ENCODE data around the gene BCAM. TPM values are rescaled to one million over a fixed set of nuclear protein-coding genes. Genes with fewer than 3 reads are reported as not detected.

BCAM gene
- total and polyA plus RNA-seq, 2 experiments from 2014 or later = 1.3 to 1.4 TPM

DNA sequence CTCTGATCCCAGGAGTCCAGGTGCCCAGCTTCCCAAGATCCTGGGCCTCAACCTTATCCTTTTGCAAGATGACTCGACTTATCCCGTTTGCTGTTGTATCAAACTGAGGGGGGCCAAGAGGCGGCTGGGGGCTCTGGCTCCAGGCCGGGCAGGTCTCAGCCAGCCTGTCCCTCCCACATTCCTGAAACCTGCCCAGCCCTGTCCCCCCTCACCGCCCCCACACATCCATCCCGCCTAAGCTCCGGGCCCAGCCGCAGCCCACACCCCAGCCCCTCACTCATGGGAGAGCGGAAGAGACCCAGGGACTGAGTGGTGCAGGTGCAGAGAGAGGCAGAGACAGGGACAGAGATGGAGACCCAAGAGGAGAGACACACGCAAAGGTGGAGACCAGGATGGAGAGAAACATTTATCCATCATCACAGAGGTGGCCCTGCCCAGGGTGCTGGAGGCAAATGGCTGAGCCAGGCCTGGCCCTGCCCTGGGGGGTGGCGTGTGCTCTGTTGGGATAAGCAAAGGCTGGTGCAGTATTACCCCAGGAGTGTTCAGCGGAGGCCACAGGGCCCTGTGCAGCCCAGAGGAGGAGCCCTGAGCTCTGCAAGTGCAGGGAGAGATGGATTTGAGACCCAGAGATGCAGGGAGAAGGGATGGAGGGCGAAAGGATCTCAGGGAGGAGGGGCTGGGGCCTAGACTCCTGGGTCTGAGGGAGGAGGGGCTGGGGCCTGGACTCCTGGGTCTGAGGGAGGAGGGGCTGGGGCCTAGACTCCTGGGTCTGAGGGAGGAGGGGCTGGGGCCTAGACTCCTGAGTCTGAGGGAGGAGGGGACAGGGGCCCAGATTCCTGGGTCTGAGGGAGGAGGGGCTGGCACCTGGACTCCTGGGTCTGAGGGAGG, 1.6 kb downstream of the BCAM start:
- H3K27me3 ChIP-seq (replicated peaks; ENCODE audit: insufficient read depth) = no peaks in the 10 kb centered on the region
- H3K9me3 ChIP-seq (ENCODE audit: low read depth) = no peaks in the 10 kb centered on the region
- H3K36me3 ChIP-seq (ENCODE audit: low read depth) = no peaks in the 10 kb centered on the region
- TF ChIP-seq EZH2 (IDR thresholded peaks at IDR 0.05; ENCODE audit: insufficient read depth, poor library complexity, severe bottlenecking) (no peak), EZH2phosphoT487 (IDR thresholded peaks at IDR 0.05; ENCODE audit: insufficient read depth, low read depth) (no peak)
- H3K4me3 ChIP-seq = no peak overlapping the region
- no peaks in the 10 kb centered on the region for H3K79me2 ChIP-seq (ENCODE audit: insufficient read depth)
- H3K27ac ChIP-seq = no peak overlapping the region
- no peaks in the 10 kb centered on the region for H4K20me1 ChIP-seq (ENCODE audit: insufficient read depth)
- 90 to 92% methylated on average over 12 to 13 of the region's 13 CpGs for WGBS, 2 experiments (ENCODE audit: low coverage in 1 of 2, low lambda C conversion rate in 2 of 2, missing lambda C conversion rate in 2 of 2)
- peaks cover 5% of the 10 kb centered on the region; the same call in 1 of the 2 replicates for H3K4me1 ChIP-seq (ENCODE audit: insufficient read depth)
- no peak for DNase-seq
- in situ Hi-C loops (cut with MboI) = no loop called here
- no peak overlapping the region for H3K4me2 ChIP-seq (ENCODE audit: unreplicated experiment)
- no peak overlapping the region for H3K9ac ChIP-seq
- H3F3A ChIP-seq (ENCODE audit: insufficient read depth) = peaks cover 7% of the 10 kb centered on the region; the same call in 1 of the 2 replicates
- H2AFZ ChIP-seq = no peak overlapping the region
- no peaks in the 10 kb centered on the region for H3K9me2 ChIP-seq (ENCODE audit: insufficient read depth)

DNA sequence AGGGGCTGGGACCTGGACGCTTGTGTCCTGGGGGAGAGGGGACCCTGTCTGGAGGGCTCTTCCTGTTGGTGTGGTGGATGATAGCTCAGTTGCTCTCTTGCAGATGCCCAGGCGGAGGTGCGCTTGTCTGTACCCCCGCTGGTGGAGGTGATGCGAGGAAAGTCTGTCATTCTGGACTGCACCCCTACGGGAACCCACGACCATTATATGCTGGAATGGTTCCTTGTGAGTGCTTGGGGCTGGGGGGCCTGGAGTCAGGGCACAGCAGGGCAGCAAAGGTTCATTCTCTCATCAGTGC, 2.2 kb downstream of the BCAM start:
- no peaks in the 10 kb centered on the region for H3K9me2 ChIP-seq (ENCODE audit: insufficient read depth)
- TF ChIP-seq EZH2phosphoT487 (IDR thresholded peaks at IDR 0.05; ENCODE audit: insufficient read depth, low read depth) (no peak), EZH2 (IDR thresholded peaks at IDR 0.05; ENCODE audit: insufficient read depth, poor library complexity, severe bottlenecking) (no peak)
- in situ Hi-C loops (cut with MboI) = no loop called here

DNA sequence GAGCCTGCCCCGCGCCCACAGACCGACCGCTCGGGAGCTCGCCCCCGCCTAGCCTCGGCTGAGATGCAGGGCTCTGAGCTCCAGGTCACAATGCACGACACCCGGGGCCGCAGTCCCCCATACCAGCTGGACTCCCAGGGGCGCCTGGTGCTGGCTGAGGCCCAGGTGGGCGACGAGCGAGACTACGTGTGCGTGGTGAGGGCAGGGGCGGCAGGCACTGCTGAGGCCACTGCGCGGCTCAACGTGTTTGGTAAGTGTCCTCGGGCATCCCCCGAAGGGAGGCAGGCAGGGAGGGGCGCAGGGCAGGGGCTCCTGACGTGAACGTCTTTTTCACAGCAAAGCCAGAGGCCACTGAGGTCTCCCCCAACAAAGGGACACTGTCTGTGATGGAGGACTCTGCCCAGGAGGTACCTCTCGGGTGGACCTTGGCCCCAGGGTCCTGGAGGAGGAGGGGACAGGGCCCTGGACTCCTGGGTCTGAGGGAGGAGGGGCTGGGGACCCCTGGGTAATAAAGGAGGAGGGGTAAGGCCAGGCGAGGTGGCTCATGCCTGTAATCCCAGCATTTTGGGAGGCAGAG, 3.3 kb downstream of the BCAM start:
- H3K27ac ChIP-seq = no peak overlapping the region
- H3F3A ChIP-seq (ENCODE audit: insufficient read depth) = peaks cover 7% of the 10 kb centered on the region; the same call in 1 of the 2 replicates
- no peaks in the 10 kb centered on the region for H4K20me1 ChIP-seq (ENCODE audit: insufficient read depth)
- no peak for DNase-seq
- no peak overlapping the region for H3K4me3 ChIP-seq
- TF ChIP-seq EZH2 (IDR thresholded peaks at IDR 0.05; ENCODE audit: insufficient read depth, poor library complexity, severe bottlenecking) (no peak), EZH2phosphoT487 (IDR thresholded peaks at IDR 0.05; ENCODE audit: insufficient read depth, low read depth) (no peak)
- 85 to 91% methylated on average over 18 to 28 of the region's 28 CpGs for WGBS, 2 experiments (ENCODE audit: low coverage in 1 of 2, low lambda C conversion rate in 2 of 2, missing lambda C conversion rate in 2 of 2)
- no peaks in the 10 kb centered on the region for H3K9me3 ChIP-seq (ENCODE audit: low read depth)
- no peak overlapping the region for H3K9ac ChIP-seq
- no peaks in the 10 kb centered on the region for H3K36me3 ChIP-seq (ENCODE audit: low read depth)
- H3K27me3 ChIP-seq (replicated peaks; ENCODE audit: insufficient read depth) = no peaks in the 10 kb centered on the region
- H3K4me1 ChIP-seq (ENCODE audit: insufficient read depth) = peaks cover 5% of the 10 kb centered on the region; the same call in 1 of the 2 replicates
- H3K79me2 ChIP-seq (ENCODE audit: insufficient read depth) = no peaks in the 10 kb centered on the region
- in situ Hi-C loops (cut with MboI) = no loop called here
- H2AFZ ChIP-seq = no peak overlapping the region
- no peaks in the 10 kb centered on the region for H3K9me2 ChIP-seq (ENCODE audit: insufficient read depth)
- no peak overlapping the region for H3K4me2 ChIP-seq (ENCODE audit: unreplicated experiment)

More for the DNA sequence above, 2.2 kb downstream of the BCAM start:
- H4K20me1 ChIP-seq (ENCODE audit: insufficient read depth) = no peaks in the 10 kb centered on the region
- H3K4me1 ChIP-seq (ENCODE audit: insufficient read depth) = peaks cover 5% of the 10 kb centered on the region; the same call in 1 of the 2 replicates
- no peak overlapping the region for H3K4me3 ChIP-seq
- no peaks in the 10 kb centered on the region for H3K9me3 ChIP-seq (ENCODE audit: low read depth)
- WGBS, 2 experiments (ENCODE audit: low coverage in 1 of 2, low lambda C conversion rate in 2 of 2, missing lambda C conversion rate in 2 of 2) = 90 to 97% methylated on average over 6 to 7 of the region's 7 CpGs
- no peaks in the 10 kb centered on the region for H3K79me2 ChIP-seq (ENCODE audit: insufficient read depth)
- no peak overlapping the region for H2AFZ ChIP-seq
- DNase-seq = no peak
- no peaks in the 10 kb centered on the region for H3K36me3 ChIP-seq (ENCODE audit: low read depth)
- no peak overlapping the region for H3K27ac ChIP-seq
- H3K27me3 ChIP-seq (replicated peaks; ENCODE audit: insufficient read depth) = no peaks in the 10 kb centered on the region
- H3K9ac ChIP-seq = no peak overlapping the region
- H3K4me2 ChIP-seq (ENCODE audit: unreplicated experiment) = no peak overlapping the region
- H3F3A ChIP-seq (ENCODE audit: insufficient read depth) = peaks cover 7% of the 10 kb centered on the region; the same call in 1 of the 2 replicates

DNA sequence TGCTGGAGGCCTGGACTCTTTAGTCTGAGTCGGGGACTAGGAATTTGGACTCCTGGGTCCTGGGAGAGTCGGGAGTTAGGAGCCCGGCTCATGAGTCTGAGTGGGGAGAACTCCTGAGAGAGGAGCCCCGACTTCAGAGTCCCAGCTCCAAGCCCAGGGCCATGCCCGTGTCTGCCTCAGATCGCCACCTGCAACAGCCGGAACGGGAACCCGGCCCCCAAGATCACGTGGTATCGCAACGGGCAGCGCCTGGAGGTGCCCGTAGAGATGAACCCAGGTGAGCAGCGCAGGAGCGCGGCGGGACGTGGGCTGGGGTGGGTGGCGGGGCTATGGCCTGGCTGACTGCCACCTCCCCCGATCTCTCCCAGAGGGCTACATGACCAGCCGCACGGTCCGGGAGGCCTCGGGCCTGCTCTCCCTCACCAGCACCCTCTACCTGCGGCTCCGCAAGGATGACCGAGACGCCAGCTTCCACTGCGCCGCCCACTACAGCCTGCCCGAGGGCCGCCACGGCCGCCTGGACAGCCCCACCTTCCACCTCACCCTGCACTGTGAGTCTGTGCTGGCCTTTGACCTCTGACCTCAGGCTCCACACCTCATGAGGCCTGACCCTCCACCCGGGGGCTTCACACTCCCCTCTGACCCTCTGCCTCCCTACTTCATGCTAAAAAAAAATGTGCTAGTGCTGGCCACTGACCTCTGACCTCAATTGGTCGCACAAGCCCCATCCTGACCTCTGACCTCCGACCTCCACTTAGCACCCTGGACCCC, 4.4 kb downstream of the BCAM start:
- H3K9me3 ChIP-seq (ENCODE audit: low read depth) = no peaks in the 10 kb centered on the region
- in situ Hi-C loops (cut with MboI) = no loop called here
- H3K4me3 ChIP-seq = no peak overlapping the region
- H3K4me1 ChIP-seq (ENCODE audit: insufficient read depth) = peaks cover 5% of the 10 kb centered on the region; the same call in 1 of the 2 replicates
- no peaks in the 10 kb centered on the region for H3K36me3 ChIP-seq (ENCODE audit: low read depth)
- no peak for DNase-seq
- TF ChIP-seq EZH2phosphoT487 (IDR thresholded peaks at IDR 0.05; ENCODE audit: insufficient read depth, low read depth) (no peak), EZH2 (IDR thresholded peaks at IDR 0.05; ENCODE audit: insufficient read depth, poor library complexity, severe bottlenecking) (no peak)
- H3K79me2 ChIP-seq (ENCODE audit: insufficient read depth) = no peaks in the 10 kb centered on the region
- H3F3A ChIP-seq (ENCODE audit: insufficient read depth) = no peaks in the 10 kb centered on the region
- H3K9me2 ChIP-seq (ENCODE audit: insufficient read depth) = no peaks in the 10 kb centered on the region
- no peak overlapping the region for H3K27ac ChIP-seq
- WGBS, 2 experiments (ENCODE audit: low coverage in 1 of 2, low lambda C conversion rate in 2 of 2, missing lambda C conversion rate in 2 of 2) = 85 to 87% methylated on average over 31 to 37 of the region's 38 CpGs
- no peaks in the 10 kb centered on the region for H4K20me1 ChIP-seq (ENCODE audit: insufficient read depth)
- H2AFZ ChIP-seq = no peak overlapping the region
- H3K27me3 ChIP-seq (replicated peaks; ENCODE audit: insufficient read depth) = no peaks in the 10 kb centered on the region
- H3K4me2 ChIP-seq (ENCODE audit: unreplicated experiment) = no peak overlapping the region
- H3K9ac ChIP-seq = no peak overlapping the region
